SK-N-MC (cell line): ENCODE results near the gene AFTPH.

ENCODE experiments used
- EZH2 ChIP-seq: fragments of 200-600 bp; sonication (generic); IDR thresholded peaks from one replicate; pipeline ENCODE4 v1.6.1; 2017; ENCODE audit warnings: antibody characterized with exemption
- FOXP2 ChIP-seq: optimal IDR thresholded peaks from 2 replicates; pipeline ENCODE3; 2011; ENCODE audit warnings: mild to moderate bottlenecking, moderate library complexity; ENCODE audit not compliant: insufficient read depth; ENCODE audit errors: extremely low read length, control extremely low read depth
- POLR2AphosphoS5 ChIP-seq: IDR thresholded peaks from 2 replicates; pipeline ENCODE4 v1.6.1; 2012; ENCODE audit warnings: mild to moderate bottlenecking, low read depth, low read length, borderline replicate concordance

- TF ChIP-seq EZH2 = no peak
- no peak for TF ChIP-seq FOXP2
- TF ChIP-seq POLR2AphosphoS5 = no peak
Observed at GRCh38 chr2:64586054-64586453, 61.9 kb downstream of the AFTPH start.
